ENCODE measurements around the gene MLANA. TPM values are rescaled to one million over a fixed set of nuclear protein-coding genes. Genes with fewer than 3 reads are reported as not detected.

MLANA gene
- total RNA-seq, 1 experiment from 2014 or later = not detected

- TF ChIP-seq E2F4 (CRISPR knock-in tag; IDR thresholded peaks at IDR 0.05; ENCODE audit: borderline replicate concordance, low read depth) (no peak), SP1 (CRISPR knock-in tag; conservative IDR thresholded peaks at IDR 0.05) (no peak)
These were observed 61.1 kb downstream of the MLANA start (continued) for GRCh38 chr9:5951686-5952211.

GRCh38 chr9:5953743-5954707 is 63.3 kb downstream of the MLANA start:
- Mint-ChIP-seq H3K9me3 (no peaks in the 10 kb centered on the region), H3K4me1 (peaks cover 7% of the 10 kb centered on the region), H3K4me3 (no peak overlapping the region), H3K27me3 (ENCODE audit: low read depth) (no peaks in the 10 kb centered on the region), H3K36me3 (no peaks in the 10 kb centered on the region), H3K27ac (no peak overlapping the region)
- POLR2A ChIA-PET = no interaction called here
- CTCF ChIA-PET = no interaction called here
- no peak for ATAC-seq
- TF ChIP-seq ZNF121 (CRISPR knock-in tag; IDR thresholded peaks at IDR 0.05) = no peak
- no peak for TF ChIP-seq TEAD1 (CRISPR knock-in tag; IDR thresholded peaks at IDR 0.05)
- TF ChIP-seq ZNF263 (CRISPR knock-in tag; IDR thresholded peaks at IDR 0.05; ENCODE audit: low read depth) = no peak
- no peak for TF ChIP-seq ZNF232 (CRISPR knock-in tag; IDR thresholded peaks at IDR 0.05)
- no peak for TF ChIP-seq TP53 (CRISPR knock-in tag; IDR thresholded peaks at IDR 0.05)
- TF ChIP-seq ZNF138 (CRISPR knock-in tag; conservative IDR thresholded peaks at IDR 0.05) = no peak
- TF ChIP-seq ZNF423 (CRISPR knock-in tag; IDR thresholded peaks at IDR 0.05) = no peak
- no peak for TF ChIP-seq CREB1 (CRISPR knock-in tag; IDR thresholded peaks at IDR 0.05)
- TF ChIP-seq, protein P1, sequence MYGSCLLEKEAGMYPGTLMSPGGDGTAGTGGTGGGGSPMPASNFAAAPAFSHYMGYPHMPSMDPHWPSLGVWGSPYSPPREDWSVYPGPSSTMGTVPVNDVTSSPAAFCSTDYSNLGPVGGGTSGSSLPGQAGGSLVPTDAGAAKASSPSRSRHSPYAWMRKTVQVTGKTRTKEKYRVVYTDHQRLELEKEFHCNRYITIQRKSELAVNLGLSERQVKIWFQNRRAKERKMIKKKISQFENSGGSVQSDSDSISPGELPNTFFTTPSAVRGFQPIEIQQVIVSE (CRISPR knock-in tag; IDR thresholded peaks at IDR 0.05; ENCODE audit: borderline replicate concordance) = no peak
- TF ChIP-seq, protein P2, sequence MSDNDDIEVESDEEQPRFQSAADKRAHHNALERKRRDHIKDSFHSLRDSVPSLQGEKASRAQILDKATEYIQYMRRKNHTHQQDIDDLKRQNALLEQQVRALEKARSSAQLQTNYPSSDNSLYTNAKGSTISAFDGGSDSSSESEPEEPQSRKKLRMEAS (CRISPR knock-in tag; IDR thresholded peaks at IDR 0.05) = no peak
- no peak for TF ChIP-seq ZNF317 (CRISPR knock-in tag; IDR thresholded peaks at IDR 0.05; ENCODE audit: borderline replicate concordance, low read depth)
- no peak for TF ChIP-seq GABPB1 (CRISPR knock-in tag; IDR thresholded peaks at IDR 0.05)
- no peak for TF ChIP-seq NR2C2 (CRISPR knock-in tag; IDR thresholded peaks at IDR 0.05)
- no peak for TF ChIP-seq GTF2I (CRISPR knock-in tag; conservative IDR thresholded peaks at IDR 0.05)
- no peak for DNase-seq (ENCODE audit: low spot score)

GRCh38 chr9:5957166-5957565 is 66.5 kb downstream of the MLANA start:
- no peak for ATAC-seq
- CTCF ChIA-PET = no interaction called here

More at GRCh38 chr9:5957166-5957565, 66.5 kb downstream of the MLANA start:
- Mint-ChIP-seq H3K36me3 (no peaks in the 10 kb centered on the region), H3K27me3 (ENCODE audit: low read depth) (no peaks in the 10 kb centered on the region), H3K9me3 (no peaks in the 10 kb centered on the region), H3K4me3 (no peak overlapping the region), H3K4me1 (peaks cover 4% of the 10 kb centered on the region), H3K27ac (no peak overlapping the region)
- DNase-seq (ENCODE audit: low spot score) = no peak
- TF ChIP-seq, protein P3, sequence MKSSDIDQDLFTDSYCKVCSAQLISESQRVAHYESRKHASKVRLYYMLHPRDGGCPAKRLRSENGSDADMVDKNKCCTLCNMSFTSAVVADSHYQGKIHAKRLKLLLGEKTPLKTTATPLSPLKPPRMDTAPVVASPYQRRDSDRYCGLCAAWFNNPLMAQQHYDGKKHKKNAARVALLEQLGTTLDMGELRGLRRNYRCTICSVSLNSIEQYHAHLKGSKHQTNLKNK (CRISPR knock-in tag; IDR thresholded peaks at IDR 0.05) = no peak
- no peak for TF ChIP-seq GABPB1 (CRISPR knock-in tag; IDR thresholded peaks at IDR 0.05)
- TF ChIP-seq ATF6 (CRISPR knock-in tag; IDR thresholded peaks at IDR 0.05) = no peak
- no peak for TF ChIP-seq FOXK1 (CRISPR knock-in tag; IDR thresholded peaks at IDR 0.05)
- TF ChIP-seq CREB1 (CRISPR knock-in tag; IDR thresholded peaks at IDR 0.05) = no peak
- no peak for TF ChIP-seq ETV6 (CRISPR knock-in tag; IDR thresholded peaks at IDR 0.05)
- POLR2A ChIA-PET = no interaction called here
